DND-41 (cell line): ENCODE results near the gene GALNT13.

Experiments
- ATAC-seq: fragments of 200-7000 bp; cut with Tn5 transposase; 3 replicates; pipeline ENCODE4 v1.9.1; 2021; ENCODE audit warnings: low read depth; ENCODE audit not compliant: insufficient read depth
- DNase-seq: peaks from one replicate; pipeline ENCODE4 v3.0.0-alpha.2; 2020
- H2AFZ ChIP-seq: 2 replicates; pipeline ENCODE4 v1.6.0; 2012; ENCODE audit warnings: low read depth, low read length
- H3K27ac ChIP-seq: 2 replicates; pipeline ENCODE4 v1.5.1; 2012; ENCODE audit warnings: low read length, inconsistent platforms
- H3K27me3 ChIP-seq: fragments of 200-600 bp; sonication (generic); 2 replicates; pipeline ENCODE4 v1.6.0; 2012; ENCODE audit warnings: low read length, mild to moderate bottlenecking, inconsistent platforms; ENCODE audit not compliant: insufficient read depth, poor library complexity
- H3K36me3 ChIP-seq: 2 replicates; pipeline ENCODE4 v1.5.1; 2012; ENCODE audit warnings: low read length, inconsistent platforms; ENCODE audit not compliant: insufficient read depth
- H3K4me1 ChIP-seq: 2 replicates; pipeline ENCODE4 v1.5.1; 2012; ENCODE audit warnings: mild to moderate bottlenecking, low read length; ENCODE audit not compliant: insufficient read depth
- H3K4me2 ChIP-seq: 2 replicates; pipeline ENCODE4 v1.6.0; 2012; ENCODE audit warnings: mild to moderate bottlenecking, moderate library complexity, low read length, inconsistent platforms; ENCODE audit not compliant: insufficient read depth
- H3K4me3 ChIP-seq, 2 experiments: fragments of 200-600 bp in 1 of 2; shearing (Covaris generic) in 1 of 2; 2 replicates each; pipeline ENCODE4 v1.5.1; 2012 to 2016; ENCODE audit warnings: inconsistent platforms in 2 of 2, low read length in 2 of 2, mild to moderate bottlenecking in 2 of 2, low read depth in 1 of 2, moderate library complexity in 1 of 2
- H3K79me2 ChIP-seq: 2 replicates; pipeline ENCODE4 v1.6.0; 2012; ENCODE audit warnings: low read length, inconsistent platforms; ENCODE audit not compliant: insufficient read depth
- H3K9ac ChIP-seq: 2 replicates; pipeline ENCODE4 v1.6.0; 2012; ENCODE audit warnings: low read depth, mild to moderate bottlenecking, inconsistent platforms, low read length, moderate library complexity
- H3K9me3 ChIP-seq: 2 replicates; pipeline ENCODE4 v1.5.1; 2012; ENCODE audit warnings: low read length, moderate library complexity, mild to moderate bottlenecking, inconsistent platforms; ENCODE audit not compliant: insufficient read depth, severe bottlenecking
- H4K20me1 ChIP-seq: 2 replicates; pipeline ENCODE4 v1.6.0; 2012; ENCODE audit warnings: low read length; ENCODE audit not compliant: insufficient read depth
- CTCF ChIP-seq: IDR thresholded peaks from 2 replicates; pipeline ENCODE4 v1.5.1; 2012; ENCODE audit warnings: borderline replicate concordance, low read length, moderate library complexity, mild to moderate bottlenecking; ENCODE audit not compliant: poor library complexity, severe bottlenecking; ENCODE audit errors: extremely low read depth
- EZH2 ChIP-seq: IDR thresholded peaks from 3 replicates; pipeline ENCODE4 v1.6.1; 2012; ENCODE audit warnings: borderline replicate concordance, low read depth, mild to moderate bottlenecking, moderate library complexity, low read length, inconsistent platforms; ENCODE audit not compliant: severe bottlenecking

The GALNT13 gene

GRCh38 chr2:154350911-154351310 is 479.2 kb downstream of the GALNT13 start:
- no peak overlapping the region for H3K4me3 ChIP-seq
- no peak overlapping the region for H3K27ac ChIP-seq
- H3K4me2 ChIP-seq, result no peak overlapping the region
- H3K79me2 ChIP-seq, result no peaks in the 10 kb centered on the region
- H4K20me1 ChIP-seq, result no peaks in the 10 kb centered on the region
- no peak overlapping the region; the same call in 1 of the 2 replicates for H2AFZ ChIP-seq
- no peak for DNase-seq
- TF ChIP-seq EZH2 (no peak), CTCF (no peak)
- no peak overlapping the region for H3K9ac ChIP-seq
- H3K9me3 ChIP-seq, result no peaks in the 10 kb centered on the region
- no peaks in the 10 kb centered on the region for H3K4me1 ChIP-seq
- no peak for ATAC-seq
- no peaks in the 10 kb centered on the region for H3K36me3 ChIP-seq
- no peaks in the 10 kb centered on the region for H3K27me3 ChIP-seq

GRCh38 chr2:154361276-154361675 is 489.6 kb downstream of the GALNT13 start:
- Histone ChIP-seq H3K27me3 (no peaks in the 10 kb centered on the region), H2AFZ (no peak overlapping the region), H3K9me3 (no peaks in the 10 kb centered on the region), H3K4me1 (no peaks in the 10 kb centered on the region), H4K20me1 (no peaks in the 10 kb centered on the region), H3K4me2 (no peak overlapping the region), H3K4me3 (no peak overlapping the region), H3K36me3 (no peaks in the 10 kb centered on the region), H3K79me2 (no peaks in the 10 kb centered on the region), H3K27ac (no peak overlapping the region), H3K9ac (no peak overlapping the region)
- TF ChIP-seq CTCF (no peak), EZH2 (no peak)
- DNase-seq (no peak), ATAC-seq (no peak)

- Histone ChIP-seq H2AFZ (no peak overlapping the region), H3K4me2 (no peak overlapping the region), H3K4me3 (no peak overlapping the region), H3K27me3 (no peaks in the 10 kb centered on the region), H3K36me3 (no peaks in the 10 kb centered on the region), H4K20me1 (no peaks in the 10 kb centered on the region), H3K4me1 (no peaks in the 10 kb centered on the region), H3K9me3 (no peaks in the 10 kb centered on the region), H3K79me2 (no peaks in the 10 kb centered on the region), H3K9ac (no peak overlapping the region), H3K27ac (no peak overlapping the region)
- ATAC-seq (no peak), DNase-seq (no peak)
- TF ChIP-seq EZH2 (no peak), CTCF (no peak)
Observed at GRCh38 chr2:154368153-154368552, 496.4 kb downstream of the GALNT13 start.

- no peaks in the 10 kb centered on the region for H4K20me1 ChIP-seq
- DNase-seq, result no peak
Observed at GRCh38 chr2:154370873-154371272, 499.2 kb downstream of the GALNT13 start.

More at GRCh38 chr2:154370873-154371272, 499.2 kb downstream of the GALNT13 start:
- H3K79me2 ChIP-seq, result no peaks in the 10 kb centered on the region
- H3K9me3 ChIP-seq, result no peaks in the 10 kb centered on the region
- no peak overlapping the region for H3K9ac ChIP-seq
- no peak for ATAC-seq
- H3K27ac ChIP-seq, result no peak overlapping the region
- H3K36me3 ChIP-seq, result no peaks in the 10 kb centered on the region
- H2AFZ ChIP-seq, result no peak overlapping the region
- H3K4me2 ChIP-seq, result no peak overlapping the region
- no peaks in the 10 kb centered on the region for H3K27me3 ChIP-seq
- no peak overlapping the region for H3K4me3 ChIP-seq
- no peaks in the 10 kb centered on the region for H3K4me1 ChIP-seq
- TF ChIP-seq EZH2, result no peak
- no peak for TF ChIP-seq CTCF
